Measurements from ENCODE around the gene COL24A1. TPM values are rescaled to one million over a fixed set of nuclear protein-coding genes. Genes with fewer than 3 reads are reported as not detected.

COL24A1 gene
- total RNA-seq, 1 experiment from 2014 or later = not detected

- Mint-ChIP-seq H3K9me3 (ENCODE audit: unreplicated experiment) (no peaks in the 10 kb centered on the region), H3K27me3 (ENCODE audit: insufficient read depth, unreplicated experiment) (peaks cover 22% of the 10 kb centered on the region), H3K4me3 (ENCODE audit: unreplicated experiment) (no peak overlapping the region), H3K36me3 (ENCODE audit: insufficient read depth, unreplicated experiment) (no peaks in the 10 kb centered on the region), H3K27ac (ENCODE audit: low read depth, unreplicated experiment) (no peak overlapping the region), H3K4me1 (ENCODE audit: insufficient read depth, unreplicated experiment) (peaks cover 13% of the 10 kb centered on the region)
- intact Hi-C loops (cut with micrococcal nuclease) = no loop called here
- BruUV-seq (replicated peaks) = no TSS peak
- ChIA-PET POLR2A (no interaction called here), CTCF (no interaction called here)
- DNase-seq (ENCODE audit: unreplicated experiment) = no peak
- TF ChIP-seq, protein P1, sequence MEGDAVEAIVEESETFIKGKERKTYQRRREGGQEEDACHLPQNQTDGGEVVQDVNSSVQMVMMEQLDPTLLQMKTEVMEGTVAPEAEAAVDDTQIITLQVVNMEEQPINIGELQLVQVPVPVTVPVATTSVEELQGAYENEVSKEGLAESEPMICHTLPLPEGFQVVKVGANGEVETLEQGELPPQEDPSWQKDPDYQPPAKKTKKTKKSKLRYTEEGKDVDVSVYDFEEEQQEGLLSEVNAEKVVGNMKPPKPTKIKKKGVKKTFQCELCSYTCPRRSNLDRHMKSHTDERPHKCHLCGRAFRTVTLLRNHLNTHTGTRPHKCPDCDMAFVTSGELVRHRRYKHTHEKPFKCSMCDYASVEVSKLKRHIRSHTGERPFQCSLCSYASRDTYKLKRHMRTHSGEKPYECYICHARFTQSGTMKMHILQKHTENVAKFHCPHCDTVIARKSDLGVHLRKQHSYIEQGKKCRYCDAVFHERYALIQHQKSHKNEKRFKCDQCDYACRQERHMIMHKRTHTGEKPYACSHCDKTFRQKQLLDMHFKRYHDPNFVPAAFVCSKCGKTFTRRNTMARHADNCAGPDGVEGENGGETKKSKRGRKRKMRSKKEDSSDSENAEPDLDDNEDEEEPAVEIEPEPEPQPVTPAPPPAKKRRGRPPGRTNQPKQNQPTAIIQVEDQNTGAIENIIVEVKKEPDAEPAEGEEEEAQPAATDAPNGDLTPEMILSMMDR (IDR thresholded peaks at IDR 0.05; ENCODE audit: unreplicated experiment) = no peak
These were observed 91.7 kb downstream of the COL24A1 start for GRCh38 chr1:86064899-86065298.

DNA sequence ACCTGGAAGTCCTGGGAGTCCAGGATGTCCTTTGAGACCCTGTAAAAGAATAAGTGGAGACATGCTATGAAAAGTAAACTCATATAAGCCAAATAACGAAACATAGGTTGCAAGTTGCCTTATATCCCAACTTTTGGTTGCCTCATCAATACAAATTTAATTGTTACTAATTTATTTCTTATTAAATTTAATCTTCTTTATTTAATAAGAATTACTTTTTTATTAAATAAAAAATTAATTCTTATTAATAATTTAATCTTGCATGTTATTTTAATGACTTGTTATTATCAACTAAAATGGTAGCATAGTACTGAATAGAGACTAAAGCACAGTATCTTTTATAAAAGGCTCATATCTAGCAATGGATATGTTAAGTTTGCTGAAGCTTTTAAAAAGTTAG is 92.9 kb downstream of the COL24A1 start:
- CTCF ChIA-PET = no interaction called here
- intact Hi-C loops (cut with micrococcal nuclease) = no loop called here
- no peak overlapping the region for H3K4me3 Mint-ChIP-seq (ENCODE audit: unreplicated experiment)
- POLR2A ChIA-PET = no interaction called here
- H3K4me1 Mint-ChIP-seq (ENCODE audit: insufficient read depth, unreplicated experiment) = peaks cover 5% of the 10 kb centered on the region
- no peak for DNase-seq (ENCODE audit: unreplicated experiment)
- TF ChIP-seq, protein P1 (IDR thresholded peaks at IDR 0.05; ENCODE audit: unreplicated experiment) = no peak
- peaks cover 24% of the 10 kb centered on the region for H3K27me3 Mint-ChIP-seq (ENCODE audit: insufficient read depth, unreplicated experiment)
- no peaks in the 10 kb centered on the region for H3K36me3 Mint-ChIP-seq (ENCODE audit: insufficient read depth, unreplicated experiment)
- H3K9me3 Mint-ChIP-seq (ENCODE audit: unreplicated experiment) = no peaks in the 10 kb centered on the region
- no peak overlapping the region for H3K27ac Mint-ChIP-seq (ENCODE audit: low read depth, unreplicated experiment)
- BruUV-seq (replicated peaks) = no TSS peak

DNA sequence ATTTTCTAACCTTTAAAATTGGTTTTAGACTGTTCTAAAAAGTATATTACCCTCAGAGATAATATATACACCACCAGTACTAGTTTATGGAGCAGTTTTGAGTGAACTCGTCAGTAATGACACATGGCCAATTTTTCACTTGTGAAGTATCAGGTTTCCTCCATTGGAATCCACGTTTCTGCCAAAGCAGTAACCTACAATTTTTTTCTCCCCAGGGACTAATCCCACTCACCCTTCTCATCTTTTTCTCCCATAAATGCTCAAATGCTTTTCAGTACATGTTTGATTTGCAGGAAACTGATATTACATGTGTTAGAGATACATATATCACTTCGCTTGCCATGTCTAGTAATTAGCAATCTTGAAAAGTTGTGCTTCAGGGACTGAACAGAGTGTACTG is 94.1 kb downstream of the COL24A1 start:
- Mint-ChIP-seq H3K36me3 (ENCODE audit: insufficient read depth, unreplicated experiment) (no peaks in the 10 kb centered on the region), H3K4me1 (ENCODE audit: insufficient read depth, unreplicated experiment) (peaks cover 5% of the 10 kb centered on the region), H3K27me3 (ENCODE audit: insufficient read depth, unreplicated experiment) (peaks cover 24% of the 10 kb centered on the region), H3K27ac (ENCODE audit: low read depth, unreplicated experiment) (no peak overlapping the region), H3K9me3 (ENCODE audit: unreplicated experiment) (no peaks in the 10 kb centered on the region), H3K4me3 (ENCODE audit: unreplicated experiment) (no peak overlapping the region)
- peak; percentile 24 for DNase-seq (ENCODE audit: unreplicated experiment)
- TF ChIP-seq, protein P1 (IDR thresholded peaks at IDR 0.05; ENCODE audit: unreplicated experiment) = no peak
- intact Hi-C loops (cut with micrococcal nuclease) = no loop called here
- ChIA-PET POLR2A (no interaction called here), CTCF (interaction anchor here (1.0 kb wide), 1 partner anchor 57 kb away, joined by 4 read pairs; no protein-coding TSS in a partner anchor)
- BruUV-seq (replicated peaks) = no TSS peak

DNA sequence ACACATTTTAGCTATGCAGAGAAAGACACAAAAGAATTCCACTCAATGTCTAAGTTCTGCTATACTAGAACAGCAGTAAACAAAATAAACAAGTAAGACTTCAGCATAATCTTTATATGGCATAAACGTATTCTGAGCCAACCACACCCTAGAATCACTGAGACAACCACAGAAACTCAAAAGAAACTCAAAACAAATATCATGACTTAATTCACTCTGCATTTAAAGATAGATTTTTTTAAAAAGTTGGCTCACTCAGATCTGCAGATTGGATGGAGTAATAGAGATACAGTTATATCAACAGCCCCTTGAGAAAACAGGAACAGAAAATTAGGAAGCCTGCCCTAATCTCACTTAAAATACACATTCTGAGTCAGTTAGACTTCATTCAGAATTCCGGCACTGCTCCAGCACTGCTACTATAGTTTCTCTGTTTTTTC is 95.0 kb downstream of the COL24A1 start:
- no peak for DNase-seq (ENCODE audit: unreplicated experiment)
- TF ChIP-seq, protein P1 (IDR thresholded peaks at IDR 0.05; ENCODE audit: unreplicated experiment) = no peak
- BruUV-seq (replicated peaks) = no TSS peak
- intact Hi-C loops (cut with micrococcal nuclease) = no loop called here
- Mint-ChIP-seq H3K9me3 (ENCODE audit: unreplicated experiment) (no peaks in the 10 kb centered on the region), H3K27me3 (ENCODE audit: insufficient read depth, unreplicated experiment) (peaks cover 24% of the 10 kb centered on the region), H3K27ac (ENCODE audit: low read depth, unreplicated experiment) (no peak overlapping the region), H3K4me3 (ENCODE audit: unreplicated experiment) (no peak overlapping the region), H3K36me3 (ENCODE audit: insufficient read depth, unreplicated experiment) (no peaks in the 10 kb centered on the region), H3K4me1 (ENCODE audit: insufficient read depth, unreplicated experiment) (peaks cover 5% of the 10 kb centered on the region)
- CTCF ChIA-PET = no interaction called here
- POLR2A ChIA-PET = no interaction called here

Data from MCF 10A (cell line).